Activated CD4-positive, CD25-positive, alpha-beta regulatory T cell treated with anti-CD3 and anti-CD28 coated beads, Interleukin-2, amount 50 U/mL, for 72 hours (primary cell): Measurements from ENCODE around the gene CELF4.

ENCODE experiments used
- DNase-seq: peaks from one replicate; pipeline ENCODE4 v3.0.0; 2021

Gene CELF4

GRCh38 chr18:37339701-37340215 is 225.8 kb downstream of the CELF4 start:
- no peak for DNase-seq

GRCh38 chr18:37336568-37337285 is 228.9 kb downstream of the CELF4 start:
- no peak for DNase-seq

- no peak for DNase-seq
These were observed 230.2 kb downstream of the CELF4 start for GRCh38 chr18:37335409-37335736.

- no peak for DNase-seq
These were observed 230.8 kb downstream of the CELF4 start for GRCh38 chr18:37334631-37335408.

- no peak for DNase-seq
These were observed 232.8 kb downstream of the CELF4 start for GRCh38 chr18:37332628-37333420.

- DNase-seq = no peak
These were observed 233.4 kb downstream of the CELF4 start for GRCh38 chr18:37332219-37332618.

- no peak for DNase-seq
These were observed 235.4 kb downstream of the CELF4 start for GRCh38 chr18:37330173-37330572.

- DNase-seq = no peak
These were observed 236.5 kb downstream of the CELF4 start for GRCh38 chr18:37328946-37329719.

GRCh38 chr18:37327063-37327577 is 238.5 kb downstream of the CELF4 start:
- DNase-seq = no peak

- DNase-seq = no peak
These were observed 243.0 kb downstream of the CELF4 start for GRCh38 chr18:37322492-37323035.

- DNase-seq = no peak
These were observed 243.8 kb downstream of the CELF4 start for GRCh38 chr18:37321582-37322491.

GRCh38 chr18:37320317-37320716 is 245.3 kb downstream of the CELF4 start:
- no peak for DNase-seq

GRCh38 chr18:37318360-37319355 is 246.9 kb downstream of the CELF4 start:
- DNase-seq = no peak

GRCh38 chr18:37317486-37317885 is 248.1 kb downstream of the CELF4 start:
- DNase-seq = no peak

- DNase-seq = no peak
These were observed 249.1 kb downstream of the CELF4 start for GRCh38 chr18:37316468-37316867.

- DNase-seq = no peak
These were observed 249.7 kb downstream of the CELF4 start for GRCh38 chr18:37315935-37316334.

GRCh38 chr18:37314534-37314933 is 251.1 kb downstream of the CELF4 start:
- no peak for DNase-seq

GRCh38 chr18:37313624-37314023 is 252.0 kb downstream of the CELF4 start:
- DNase-seq = no peak

GRCh38 chr18:37309861-37310260 is 255.7 kb downstream of the CELF4 start:
- DNase-seq = no peak

- no peak for DNase-seq
These were observed 256.5 kb downstream of the CELF4 start for GRCh38 chr18:37309059-37309458.
